OCI-LY3 (cell line): Measurements from ENCODE around the gene ADGRG6.

Experiments
- H2AFZ ChIP-seq: fragments of 200-600, 300-600 bp; shearing (Covaris generic); 2 replicates; pipeline ENCODE4 v1.6.0; 2014; ENCODE audit warnings: antibody characterized with exemption, low read depth, low read length
- H3K27ac ChIP-seq: fragments of 200-600, 300-600 bp; sonication (generic); 2 replicates; pipeline ENCODE4 v1.5.1; 2014; ENCODE audit warnings: mild to moderate bottlenecking, low read length, moderate library complexity, mixed read lengths
- H3K27me3 ChIP-seq: fragments of 200-600, 300-600 bp; sonication (generic); 2 replicates; pipeline ENCODE4 v1.6.1; 2014; ENCODE audit warnings: low read depth, low read length, mixed read lengths
- H3K36me3 ChIP-seq: fragments of 200-600, 300-600 bp; sonication (generic); replicated peaks from 2 replicates; pipeline ENCODE3; 2014; ENCODE audit warnings: low read depth, low read length, mixed read lengths
- H3K4me1 ChIP-seq: fragments of 300-600, 200-600 bp; sonication (generic); 2 replicates; pipeline ENCODE4 v1.6.1; 2014; ENCODE audit warnings: low read length, mixed read lengths
- H3K4me2 ChIP-seq: fragments of 200-600, 300-600 bp; sonication (generic); 2 replicates; pipeline ENCODE4 v1.6.1; 2014; ENCODE audit warnings: low read length, mixed read lengths
- H3K4me3 ChIP-seq: fragments of 300-600, 200-600 bp; sonication (generic); 2 replicates; pipeline ENCODE4 v1.5.1; 2014; ENCODE audit warnings: antibody characterized with exemption, mild to moderate bottlenecking, low read length, moderate library complexity
- H3K79me2 ChIP-seq: fragments of 300-600, 200-600 bp; shearing (Covaris generic); 2 replicates; pipeline ENCODE4 v1.6.1; 2014; ENCODE audit warnings: mild to moderate bottlenecking, low read length, mixed read lengths
- H3K9ac ChIP-seq: fragments of 300-600, 200-600 bp; shearing (Covaris generic); 2 replicates; pipeline ENCODE4 v1.6.0; 2014; ENCODE audit warnings: mild to moderate bottlenecking, low read length, moderate library complexity
- H3K9me3 ChIP-seq: fragments of 200-600, 300-600 bp; shearing (Covaris generic); 2 replicates; pipeline ENCODE4 v1.6.1; 2014; ENCODE audit warnings: low read length, mixed read lengths; ENCODE audit not compliant: insufficient read depth
- H4K20me1 ChIP-seq: fragments of 200-600, 300-600 bp; sonication (generic); 2 replicates; pipeline ENCODE4 v1.6.1; 2016; ENCODE audit warnings: low read length, mixed read lengths; ENCODE audit not compliant: insufficient read depth
- CTCF ChIP-seq: fragments of 200-600, 300-600 bp; sonication (generic); IDR thresholded peaks from 2 replicates; pipeline ENCODE4 v1.5.1; 2014; ENCODE audit warnings: antibody characterized with exemption, low read length, low read depth
- EZH2phosphoT487 ChIP-seq: fragments of 200-600 bp; shearing (Covaris generic); IDR thresholded peaks from 2 replicates; pipeline ENCODE4 v1.6.1; 2018; ENCODE audit warnings: antibody characterized with exemption, mixed run types, low read depth

Gene ADGRG6

GRCh38 chr6:142284419-142284818 lies 17.4 kb upstream of the ADGRG6 start:
- Histone ChIP-seq H3K4me1 (no peaks in the 10 kb centered on the region), H3K27ac (no peak overlapping the region), H3K36me3 (no peaks in the 10 kb centered on the region), H3K9ac (no peak overlapping the region), H3K79me2 (no peaks in the 10 kb centered on the region), H3K27me3 (no peaks in the 10 kb centered on the region), H3K4me2 (no peak overlapping the region), H2AFZ (no peak overlapping the region), H4K20me1 (no peaks in the 10 kb centered on the region), H3K9me3 (no peaks in the 10 kb centered on the region), H3K4me3 (no peak overlapping the region)
- TF ChIP-seq EZH2phosphoT487, result no peak
- no peak for TF ChIP-seq CTCF

GRCh38 chr6:142285235-142286087 lies 16.3 kb upstream of the ADGRG6 start:
- H3K4me2 ChIP-seq, result no peak overlapping the region
- H3K9ac ChIP-seq, result no peak overlapping the region
- H3K27me3 ChIP-seq, result no peaks in the 10 kb centered on the region
- no peaks in the 10 kb centered on the region for H3K79me2 ChIP-seq
- H3K27ac ChIP-seq, result no peak overlapping the region
- H3K9me3 ChIP-seq, result no peaks in the 10 kb centered on the region
- no peaks in the 10 kb centered on the region for H3K4me1 ChIP-seq
- H3K36me3 ChIP-seq, result no peaks in the 10 kb centered on the region
- TF ChIP-seq CTCF, result no peak
- TF ChIP-seq EZH2phosphoT487, result no peak
- H4K20me1 ChIP-seq, result no peaks in the 10 kb centered on the region
- no peak overlapping the region for H3K4me3 ChIP-seq
- no peak overlapping the region for H2AFZ ChIP-seq

GRCh38 chr6:142286088-142286409 lies 15.8 kb upstream of the ADGRG6 start:
- no peak overlapping the region for H3K4me2 ChIP-seq
- no peaks in the 10 kb centered on the region for H3K9me3 ChIP-seq
- H3K4me3 ChIP-seq, result no peak overlapping the region
- H3K27ac ChIP-seq, result no peak overlapping the region
- no peak overlapping the region for H3K9ac ChIP-seq
- TF ChIP-seq CTCF (no peak), EZH2phosphoT487 (no peak)
- H4K20me1 ChIP-seq, result no peaks in the 10 kb centered on the region
- no peaks in the 10 kb centered on the region for H3K36me3 ChIP-seq
- no peaks in the 10 kb centered on the region for H3K79me2 ChIP-seq
- no peaks in the 10 kb centered on the region for H3K4me1 ChIP-seq
- no peaks in the 10 kb centered on the region for H3K27me3 ChIP-seq
- H2AFZ ChIP-seq, result no peak overlapping the region

GRCh38 chr6:142289687-142290086 lies 12.1 kb upstream of the ADGRG6 start:
- H2AFZ ChIP-seq, result no peak overlapping the region
- H3K9ac ChIP-seq, result no peak overlapping the region
- no peaks in the 10 kb centered on the region for H4K20me1 ChIP-seq
- TF ChIP-seq EZH2phosphoT487, result no peak
- TF ChIP-seq CTCF, result no peak
- no peaks in the 10 kb centered on the region for H3K27me3 ChIP-seq
- no peak overlapping the region for H3K27ac ChIP-seq
- no peaks in the 10 kb centered on the region for H3K36me3 ChIP-seq
- H3K4me2 ChIP-seq, result no peak overlapping the region
- H3K4me1 ChIP-seq, result peaks cover 4% of the 10 kb centered on the region; the same call in 1 of the 2 replicates
- no peak overlapping the region for H3K4me3 ChIP-seq
- H3K79me2 ChIP-seq, result no peaks in the 10 kb centered on the region
- no peaks in the 10 kb centered on the region for H3K9me3 ChIP-seq
